ENCODE measurements around the gene C2orf49.

C2orf49 gene

DNA sequence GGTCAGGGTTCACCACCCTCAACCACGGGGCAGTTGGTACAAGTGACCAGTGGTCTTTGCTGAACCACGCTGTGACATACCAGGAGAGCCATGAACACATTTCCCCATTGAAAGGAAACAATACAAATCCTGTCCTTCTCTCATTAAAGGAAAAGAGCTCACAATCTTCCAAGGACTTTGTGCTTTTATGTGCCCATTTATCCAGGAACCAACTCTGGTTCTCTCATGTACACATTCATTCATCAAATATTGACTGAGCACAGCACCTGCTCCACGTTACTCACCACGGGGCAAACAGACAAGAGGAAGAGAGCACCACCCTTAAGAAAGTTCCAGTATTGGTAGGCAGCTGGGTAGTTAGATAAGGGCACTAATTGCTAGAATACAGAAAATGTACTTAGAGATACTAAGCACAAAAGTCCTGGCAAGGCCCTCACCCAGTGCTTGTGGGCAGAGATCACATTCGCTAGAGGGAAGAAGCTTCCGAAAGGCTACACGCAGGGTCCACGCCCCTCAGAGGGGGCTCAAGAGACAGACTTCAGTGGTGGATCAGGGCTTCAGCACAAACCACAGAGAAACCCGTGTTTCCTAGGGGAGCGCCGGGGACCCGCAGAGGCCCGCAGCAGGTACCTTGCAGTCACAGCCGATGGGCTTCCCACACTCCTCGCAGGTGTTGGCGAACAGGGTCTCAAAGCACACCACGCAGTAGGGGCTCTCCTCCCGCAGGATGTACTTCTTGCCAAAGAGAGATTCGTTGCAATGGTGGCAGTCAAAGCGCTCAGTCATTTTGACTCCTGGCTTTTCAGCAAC, 48.6 kb downstream of the C2orf49 start:
- no peak for DNase-seq

DNA sequence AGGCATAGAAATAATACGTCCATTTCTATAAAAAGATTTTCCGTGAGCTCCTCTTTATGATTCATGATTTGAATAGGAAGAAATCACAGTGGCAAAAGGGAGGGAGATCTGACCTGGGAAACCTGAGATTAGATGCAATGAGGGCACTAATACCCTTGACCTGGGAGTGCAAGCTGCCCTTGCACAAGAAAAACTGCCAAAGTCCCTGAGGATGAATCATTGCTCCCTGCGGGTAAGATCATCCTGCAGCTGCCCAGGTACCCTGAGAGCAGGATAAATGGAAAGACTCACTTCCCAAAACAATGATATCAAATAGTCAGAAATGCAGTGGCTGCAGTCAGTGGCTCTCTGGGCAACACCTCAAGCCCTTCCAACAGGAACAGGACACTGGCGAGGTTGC, 49.9 kb downstream of the C2orf49 start:
- no peak for DNase-seq

DNA sequence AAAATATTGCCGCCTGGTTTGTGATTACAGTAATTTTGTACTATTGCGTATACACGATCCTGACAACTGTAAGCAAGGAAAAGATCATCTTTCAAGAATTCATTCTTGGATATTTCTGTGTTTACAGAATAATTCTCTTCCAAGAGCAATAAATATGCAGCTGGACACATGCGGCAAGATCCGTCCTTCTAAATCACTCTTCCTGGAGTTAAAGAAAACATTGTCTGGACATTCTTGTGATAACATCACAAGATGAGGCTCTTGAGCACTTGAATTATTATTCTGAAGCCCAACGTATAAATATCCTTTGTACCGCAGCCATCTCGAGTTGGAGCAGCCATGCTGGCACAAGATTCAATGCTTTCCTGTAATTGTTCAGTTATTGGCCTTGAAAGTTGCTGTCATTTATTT, 51.6 kb downstream of the C2orf49 start:
- DNase-seq, result no peak

DNA sequence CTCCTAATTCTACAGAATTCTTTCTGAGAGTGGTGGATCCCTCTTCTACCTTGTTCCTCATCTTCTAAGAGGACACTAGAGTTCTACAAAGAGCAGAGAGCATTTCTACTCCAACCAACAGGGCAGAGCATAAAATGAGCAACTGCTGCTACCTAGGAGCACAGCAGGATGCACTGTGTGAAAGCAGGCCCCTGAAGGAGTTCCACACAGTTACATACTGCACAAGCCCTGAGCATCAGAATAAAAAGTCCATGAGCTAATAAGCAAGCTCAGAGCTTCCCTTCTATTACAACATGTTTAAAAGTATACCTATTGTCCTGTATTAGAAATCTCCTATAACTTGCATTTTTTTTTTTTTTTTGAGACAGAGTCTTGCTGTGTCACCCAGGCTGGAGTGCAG, 53.1 kb downstream of the C2orf49 start:
- DNase-seq, result no peak

DNA sequence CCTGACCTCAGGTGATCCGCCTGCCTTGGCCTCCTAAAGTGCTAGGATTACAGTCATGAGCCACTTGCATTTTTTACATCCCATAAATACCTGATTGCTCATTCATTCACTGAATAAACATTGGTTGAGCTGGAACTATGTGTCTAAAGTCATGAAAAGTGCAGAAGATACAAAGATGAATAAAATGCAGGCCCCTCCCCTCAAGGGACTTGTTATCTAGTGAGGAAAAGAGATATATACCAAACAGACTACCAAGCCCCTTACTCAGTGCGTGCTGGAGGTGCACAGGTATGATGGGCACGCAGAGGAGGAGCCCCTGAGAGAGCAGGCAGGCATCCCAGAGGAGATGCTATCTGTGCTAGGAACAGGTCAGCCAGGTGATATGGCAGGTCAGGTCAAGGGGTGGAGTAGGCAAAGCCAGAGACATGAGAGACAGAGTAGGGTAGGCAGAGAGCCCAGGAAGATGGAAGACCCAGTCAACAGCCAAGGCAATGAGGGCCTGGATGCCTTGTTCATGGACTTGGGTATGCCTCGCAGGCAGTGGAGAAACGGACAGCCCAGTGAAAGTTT, 53.8 kb downstream of the C2orf49 start:
- DNase-seq, result no peak

DNA sequence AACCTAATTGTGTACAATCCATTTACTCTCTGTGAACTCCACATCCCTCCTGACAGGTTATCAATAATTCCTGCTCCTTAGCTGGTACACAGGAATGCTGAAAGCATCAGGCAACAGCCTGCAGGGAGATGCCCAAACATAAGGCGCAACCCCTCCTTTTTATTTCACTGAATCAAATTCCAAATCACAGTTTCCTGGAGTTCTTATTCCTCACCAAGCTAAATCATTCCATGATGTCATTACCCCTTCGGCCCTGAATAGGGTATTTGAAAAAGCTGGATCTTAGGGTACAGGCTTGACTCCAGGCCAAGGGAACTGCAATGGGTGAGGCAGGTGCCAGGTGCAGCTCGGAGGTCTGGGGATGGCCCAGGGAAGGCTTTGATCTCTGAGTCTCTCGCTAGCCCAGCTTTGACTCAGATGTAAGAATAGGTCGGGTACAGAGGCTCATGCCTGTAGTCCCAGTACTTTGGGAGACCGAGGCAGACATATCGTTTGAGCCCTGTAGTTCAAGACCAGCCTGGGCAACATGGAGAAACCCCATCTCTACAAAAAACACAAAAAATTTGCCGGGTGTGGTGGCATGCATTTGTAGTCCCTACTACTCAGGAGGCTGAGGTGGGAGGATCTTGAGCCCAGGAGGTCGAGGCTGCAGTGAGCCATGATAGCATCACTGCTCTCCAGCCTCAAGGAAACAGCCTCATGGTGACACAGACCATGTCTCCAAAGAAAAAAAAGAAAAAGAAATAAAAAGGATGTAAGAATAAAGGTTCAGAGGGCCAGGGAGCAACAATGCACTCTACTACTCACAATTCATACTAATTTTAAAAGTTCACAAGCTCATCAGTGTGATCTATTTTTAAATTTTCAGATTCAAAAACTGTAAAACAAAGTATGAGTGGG, 54.7 kb downstream of the C2orf49 start:
- DNase-seq, result no peak

DNA sequence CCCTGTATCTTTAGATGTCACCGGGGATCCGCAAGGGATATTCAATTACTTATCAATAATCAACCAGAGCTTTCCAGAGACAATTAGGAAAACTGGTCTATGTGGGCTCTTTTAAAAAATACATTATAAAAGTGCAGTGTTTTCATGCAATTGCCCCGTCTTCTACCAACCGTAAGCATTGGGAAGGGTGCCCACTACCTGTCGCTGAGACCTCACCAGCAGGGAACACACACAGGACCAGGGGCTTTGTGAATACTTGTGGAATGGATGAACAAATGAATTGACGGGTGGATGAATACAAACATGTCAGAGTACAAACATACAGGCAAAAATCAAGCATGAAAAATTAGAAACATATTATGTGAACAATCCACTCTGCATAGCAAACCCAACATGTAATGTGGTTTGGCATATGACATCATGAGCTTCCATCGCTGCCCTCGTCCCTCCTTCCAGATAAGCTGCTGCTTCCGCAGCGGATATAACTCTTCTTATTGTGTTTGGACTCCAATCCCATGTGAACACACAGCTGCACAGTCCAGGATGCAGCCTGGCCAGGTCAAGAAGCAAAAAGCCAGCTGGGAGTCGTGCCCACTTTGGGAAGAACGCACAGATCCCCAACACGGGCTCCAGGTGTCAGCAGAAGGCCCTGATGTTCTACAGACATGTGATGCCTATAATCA, 56.2 kb downstream of the C2orf49 start:
- DNase-seq, result no peak

DNA sequence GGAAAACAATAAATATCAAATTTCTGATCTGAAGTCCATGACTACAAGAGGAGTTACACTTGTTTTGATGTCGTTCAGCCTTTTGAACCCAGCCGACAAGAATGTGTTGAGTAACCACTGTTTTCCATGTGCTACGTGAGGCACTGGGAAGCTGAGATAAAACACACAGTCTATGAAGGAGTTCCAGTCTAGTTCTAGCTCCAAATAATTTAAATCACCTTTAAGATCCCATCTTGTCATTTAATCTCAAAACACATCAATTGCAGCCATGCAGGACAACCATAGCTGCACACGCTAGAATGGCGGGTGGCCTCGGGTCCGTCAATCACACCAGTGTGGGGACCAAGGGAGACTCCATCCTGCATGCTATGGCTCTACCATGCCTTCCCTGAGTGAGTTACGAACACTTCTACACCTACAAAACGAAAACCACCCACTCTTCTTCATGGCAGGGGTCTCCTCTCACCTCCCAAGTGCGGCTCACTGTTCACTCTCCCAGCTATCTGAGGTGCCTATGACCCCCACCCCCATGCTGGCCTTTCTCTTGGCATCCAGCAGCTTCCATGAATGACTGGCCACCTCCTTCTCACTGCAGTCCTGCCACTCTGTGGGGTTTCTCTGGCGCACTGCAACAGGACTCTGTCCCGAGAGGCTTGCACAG, 57.7 kb downstream of the C2orf49 start:
- no peak for DNase-seq

DNA sequence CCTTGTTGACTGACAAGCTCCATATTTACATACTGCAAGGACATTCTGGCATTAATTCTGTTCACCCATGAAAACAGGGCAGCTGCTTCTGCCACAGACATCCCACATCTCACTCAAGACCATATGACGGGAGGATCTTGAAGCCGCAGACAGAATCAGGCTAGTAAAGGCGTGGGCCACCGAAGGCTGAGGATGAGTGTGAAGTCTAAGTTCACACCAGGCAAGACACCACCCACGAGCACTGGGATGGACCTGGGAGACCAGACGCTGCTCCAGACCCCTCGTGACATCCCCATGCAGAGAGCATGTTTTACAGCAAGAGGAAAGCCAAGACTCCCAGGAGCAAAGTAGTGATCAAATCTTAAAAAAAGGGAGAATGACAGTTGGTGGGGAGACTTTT, 58.4 kb downstream of the C2orf49 start:
- DNase-seq, result no peak

DNA sequence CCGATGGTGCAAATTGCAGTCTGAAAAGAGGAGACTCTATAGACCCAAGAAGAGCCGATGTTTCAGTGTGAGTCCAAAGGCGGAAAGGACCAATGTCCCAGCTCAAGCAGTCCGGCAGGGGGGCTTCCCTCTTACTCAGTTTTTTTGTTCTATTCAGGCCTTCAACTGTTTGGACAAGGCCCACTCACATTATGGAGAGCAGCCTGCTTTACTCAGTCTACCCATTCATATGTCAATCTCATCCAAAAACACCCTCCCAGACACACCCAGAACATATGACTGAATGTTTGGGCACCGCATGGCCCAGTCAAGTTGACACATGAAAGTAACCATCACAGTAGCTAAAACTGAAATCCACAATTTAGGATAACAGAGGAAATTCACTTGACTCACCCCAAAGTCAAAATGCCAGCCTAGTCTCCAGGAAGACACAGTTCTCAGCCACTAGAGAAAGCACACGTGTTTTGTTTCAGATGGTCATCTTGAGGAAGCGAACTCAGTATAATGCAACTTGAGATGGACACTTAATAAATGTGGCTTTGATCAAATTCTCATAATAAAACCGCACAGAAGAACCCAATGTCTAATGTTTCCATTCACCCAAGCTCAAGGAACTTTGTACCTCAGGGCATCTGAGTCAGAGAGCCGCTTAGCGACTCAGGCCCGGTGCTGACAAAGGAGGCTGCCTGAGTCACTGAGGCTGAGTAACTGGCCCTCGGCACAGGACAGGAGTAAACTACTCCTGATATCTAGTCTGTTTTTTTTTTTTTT, 59.1 kb downstream of the C2orf49 start:
- peak; percentile 38 for DNase-seq

DNA sequence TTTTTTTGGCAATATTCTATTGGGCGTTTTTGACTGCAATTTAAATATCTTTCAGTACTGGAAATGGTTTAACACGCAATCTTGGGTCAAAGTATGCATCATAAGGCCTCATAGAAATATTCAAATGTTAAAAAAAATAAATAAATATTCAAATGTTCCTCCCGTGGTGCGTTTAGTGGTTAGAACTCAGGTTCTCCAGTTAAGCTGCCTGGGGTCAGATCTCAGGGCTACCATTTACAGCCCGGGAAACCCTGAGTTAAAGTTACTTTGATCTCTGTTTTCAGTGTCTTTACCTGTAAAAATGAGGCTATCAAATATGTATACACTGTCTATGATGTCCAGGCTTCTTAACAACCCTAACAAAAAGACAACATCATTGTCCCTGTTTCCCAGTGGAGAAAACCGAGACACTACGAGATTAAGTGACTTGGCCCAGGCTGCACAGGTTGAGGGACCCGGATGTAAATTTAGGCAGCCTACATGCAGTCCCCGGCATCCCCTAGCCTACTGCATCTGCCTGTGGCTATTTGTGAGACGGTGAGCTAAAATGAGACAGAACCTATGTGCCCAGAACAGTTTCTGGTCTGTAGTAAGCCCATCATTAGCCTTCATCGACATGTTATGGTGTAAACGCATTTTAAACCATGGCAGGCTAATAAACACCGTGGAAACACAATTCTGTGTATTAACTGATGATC, 59.8 kb downstream of the C2orf49 start:
- no peak for DNase-seq

DNA sequence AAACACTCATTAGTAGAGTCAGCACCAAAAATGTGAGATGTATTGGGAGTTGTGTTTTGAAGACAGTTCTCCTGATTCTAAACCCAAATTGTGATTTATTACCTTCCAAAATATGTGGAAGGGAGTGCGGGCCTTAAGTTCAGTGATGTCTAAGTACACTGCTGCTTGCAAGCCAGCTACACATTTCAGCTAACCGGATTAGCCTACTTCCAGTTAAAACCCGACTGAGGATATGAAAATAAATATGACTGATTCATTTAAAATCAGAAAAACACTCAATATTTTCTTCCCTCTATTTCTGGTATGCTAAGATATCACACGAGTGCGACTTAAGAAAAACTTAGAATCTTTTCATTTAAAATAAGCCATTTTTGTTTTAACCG, 60.6 kb downstream of the C2orf49 start:
- DNase-seq, result no peak

DNA sequence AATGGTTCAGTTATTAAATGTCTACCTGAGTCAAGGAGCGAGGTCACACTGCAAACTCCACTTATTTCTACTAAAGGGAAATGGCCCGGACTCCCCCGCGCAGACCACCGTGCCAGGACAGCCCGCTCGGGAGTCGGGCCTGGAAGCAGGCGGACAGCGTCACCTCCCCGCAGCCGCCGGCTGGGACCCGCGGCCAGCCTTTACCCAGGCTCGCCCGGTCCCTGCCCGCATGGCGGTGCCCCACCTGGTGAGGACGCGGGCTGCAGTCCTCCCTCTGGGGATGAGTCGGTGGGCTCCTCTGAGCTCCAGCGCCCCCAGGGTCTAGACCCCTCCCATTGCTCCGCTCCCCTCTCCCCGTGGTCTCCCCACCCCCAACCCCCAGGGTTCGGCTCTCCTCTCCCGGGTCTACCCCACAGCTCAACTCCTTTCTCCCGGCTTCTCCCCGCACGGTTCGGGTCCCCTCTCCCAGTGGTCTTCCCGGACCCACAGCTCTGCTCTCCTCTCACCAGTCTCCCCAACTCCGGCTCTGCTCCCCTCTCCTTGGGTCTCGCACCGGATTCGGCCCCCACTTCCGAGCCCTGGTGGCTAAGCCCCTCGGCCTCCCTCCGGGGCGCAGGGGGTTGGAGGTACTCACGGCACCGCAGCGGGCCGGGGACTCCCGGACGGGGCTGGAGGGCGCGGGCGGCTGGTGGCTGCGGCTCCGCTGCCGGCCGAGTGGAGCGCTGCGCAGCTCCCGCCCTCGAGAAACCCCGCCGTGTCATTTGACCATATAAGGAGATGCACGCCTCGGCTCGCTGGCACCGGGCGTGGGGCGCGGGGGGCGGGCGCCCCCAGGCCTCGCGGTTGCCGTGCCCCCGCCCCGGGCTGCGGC, 61.2 kb downstream of the C2orf49 start, which contains the start of gene FHL2:
TSS of gene FHL2 (minus strand) at position 716 of the 871 bp plus-strand sequence. CDS start 12,535 bp downstream, outside the sequence.
- DNase-seq, result peak; percentile 68

Measured in stimulated activated naive CD4-positive, alpha-beta T cell treated with Interleukin-2 at 50 U/mL for 16 hours (primary cell).